Activated CD8-positive, alpha-beta memory T cell treated with anti-CD3 and anti-CD28 coated beads for 1 hour (primary cell): ENCODE measurements around the gene ARPP21.

Experiments
- DNase-seq, 2 donors: peaks; one replicate each; pipeline ENCODE4 v3.0.0-alpha.2; 2020; ENCODE audit warnings: low read depth in 1 of 2; ENCODE audit errors: extremely low read depth in 1 of 2

Gene ARPP21

GRCh38 chr3:35641331-35641730, 2.0 kb downstream of the ARPP21 start:
- no peak for DNase-seq

GRCh38 chr3:35641920-35642527, 2.7 kb downstream of the ARPP21 start:
- no peak for DNase-seq

- no peak for DNase-seq
These were observed 4.2 kb downstream of the ARPP21 start for GRCh38 chr3:35643495-35643894.

GRCh38 chr3:35644451-35644850, 5.1 kb downstream of the ARPP21 start:
- no peak for DNase-seq

GRCh38 chr3:35645189-35645588, 5.9 kb downstream of the ARPP21 start:
- DNase-seq = no peak

GRCh38 chr3:35646081-35646480, 6.8 kb downstream of the ARPP21 start:
- no peak for DNase-seq

- DNase-seq = no peak
These were observed 8.1 kb downstream of the ARPP21 start for GRCh38 chr3:35647461-35647860.

GRCh38 chr3:35648347-35648746, 9.0 kb downstream of the ARPP21 start:
- DNase-seq = no peak

GRCh38 chr3:35649405-35649804, 10.1 kb downstream of the ARPP21 start:
- DNase-seq = no peak

GRCh38 chr3:35651426-35651825, 12.1 kb downstream of the ARPP21 start:
- DNase-seq = no peak

GRCh38 chr3:35651851-35652250, 12.5 kb downstream of the ARPP21 start:
- no peak for DNase-seq

GRCh38 chr3:35653347-35653746, 14.0 kb downstream of the ARPP21 start:
- DNase-seq = no peak

- no peak for DNase-seq
These were observed 15.2 kb downstream of the ARPP21 start for GRCh38 chr3:35654476-35654875.

- no peak for DNase-seq
These were observed 19.4 kb downstream of the ARPP21 start for GRCh38 chr3:35658686-35659085.

- no peak for DNase-seq
These were observed 20.4 kb downstream of the ARPP21 start for GRCh38 chr3:35659768-35660167.

GRCh38 chr3:35663471-35663870, 24.1 kb downstream of the ARPP21 start:
- no peak for DNase-seq

GRCh38 chr3:35664460-35664919, 25.2 kb downstream of the ARPP21 start:
- no peak for DNase-seq

- DNase-seq = no peak
These were observed 26.2 kb downstream of the ARPP21 start for GRCh38 chr3:35665390-35666055.

GRCh38 chr3:35666888-35667287, 27.6 kb downstream of the ARPP21 start:
- DNase-seq = no peak

- no peak for DNase-seq
These were observed 31.2 kb downstream of the ARPP21 start for GRCh38 chr3:35670408-35670965.

- no peak for DNase-seq
These were observed 32.2 kb downstream of the ARPP21 start for GRCh38 chr3:35671483-35671882.

GRCh38 chr3:35673017-35673416, 33.7 kb downstream of the ARPP21 start:
- DNase-seq = no peak
